GM23338 (cell line): ENCODE measurements around the gene TOMM70. TPM values are rescaled to one million over a fixed set of nuclear protein-coding genes. Genes with fewer than 3 reads are reported as not detected.
"Not testable (repeated sequence)": the region's sequence is repeated elsewhere in the genome, so short reads cannot be mapped to it uniquely, and the experiment has no call there.

ENCODE experiments used
- ATAC-seq: fragments of 200-7000 bp; cut with Tn5 transposase; 3 replicates; pipeline ENCODE4 v1.9.1; 2020
- DNase-seq: peaks from one replicate; pipeline ENCODE4 v3.0.0-alpha.2; 2015; ENCODE audit warnings: low spot score
- H2AFZ ChIP-seq: fragments of 200-600 bp; sonication (generic); 2 replicates; pipeline ENCODE4 v1.8.0; 2016; ENCODE audit warnings: antibody characterized with exemption, mild to moderate bottlenecking, moderate library complexity
- H3F3A ChIP-seq: fragments of 200-600 bp; sonication (generic); replicated peaks from 2 replicates; pipeline ENCODE4 v1.8.0; 2017; ENCODE audit warnings: antibody characterized with exemption, mixed run types, low read depth
- H3K27ac ChIP-seq: fragments of 200-600 bp; sonication (generic); 2 replicates; pipeline ENCODE4 v1.6.1; 2016; ENCODE audit warnings: low read depth
- H3K27me3 ChIP-seq: fragments of 200-600 bp; sonication (generic); 2 replicates; pipeline ENCODE4 v1.8.0; 2016; ENCODE audit warnings: mild to moderate bottlenecking, mixed run types, moderate library complexity; ENCODE audit not compliant: insufficient read depth
- H3K36me3 ChIP-seq: fragments of 200-600 bp; sonication (generic); 2 replicates; pipeline ENCODE4 v1.8.0; 2016; ENCODE audit warnings: mild to moderate bottlenecking; ENCODE audit not compliant: insufficient read depth
- H3K4me1 ChIP-seq: fragments of 200-600 bp; sonication (generic); 2 replicates; pipeline ENCODE4 v1.8.0; 2016; ENCODE audit warnings: mild to moderate bottlenecking, moderate library complexity; ENCODE audit not compliant: insufficient read depth
- H3K4me2 ChIP-seq: fragments of 200-600 bp; sonication (generic); 2 replicates; pipeline ENCODE4 v1.7.1; 2017; ENCODE audit warnings: mixed run types
- H3K4me3 ChIP-seq: fragments of 200-600 bp; sonication (generic); 2 replicates; pipeline ENCODE4 v1.6.1; 2016; ENCODE audit warnings: mixed run types
- H3K79me2 ChIP-seq: fragments of 200-600 bp; sonication (generic); replicated peaks from 2 replicates; pipeline ENCODE4 v1.8.0; 2017; ENCODE audit warnings: mild to moderate bottlenecking; ENCODE audit not compliant: insufficient read depth
- H3K9me2 ChIP-seq: fragments of 200-600 bp; sonication (generic); 2 replicates; pipeline ENCODE4 v1.8.0; 2017; ENCODE audit not compliant: insufficient read depth
- H4K20me1 ChIP-seq: fragments of 200-600 bp; sonication (generic); replicated peaks from 2 replicates; pipeline ENCODE4 v1.8.0; 2017; ENCODE audit warnings: mild to moderate bottlenecking; ENCODE audit not compliant: insufficient read depth
- H3K27ac Mint-ChIP-seq: 2 replicates; pipeline ENCODE4 v1.8.0; 2020; ENCODE audit warnings: inconsistent platforms, mild to moderate bottlenecking, moderate library complexity, mixed read lengths
- H3K27me3 Mint-ChIP-seq: 3 replicates; pipeline ENCODE4 v1.8.0; 2022; ENCODE audit warnings: low read depth, mild to moderate bottlenecking, moderate library complexity, mixed read lengths, inconsistent platforms; ENCODE audit not compliant: insufficient read depth, poor library complexity
- H3K36me3 Mint-ChIP-seq: 3 replicates; pipeline ENCODE4 v1.8.0; 2021; ENCODE audit warnings: low read depth, mild to moderate bottlenecking, inconsistent platforms, moderate library complexity, mixed read lengths
- H3K4me1 Mint-ChIP-seq: 3 replicates; pipeline ENCODE4 v1.8.0; 2020; ENCODE audit warnings: mild to moderate bottlenecking, inconsistent platforms, mixed read lengths
- H3K4me3 Mint-ChIP-seq: 3 replicates; pipeline ENCODE4 v1.8.0; 2021; ENCODE audit warnings: moderate library complexity, mild to moderate bottlenecking, inconsistent platforms, mixed read lengths
- H3K9me3 Mint-ChIP-seq: 3 replicates; pipeline ENCODE4 v1.8.0; 2020; ENCODE audit warnings: moderate library complexity, mild to moderate bottlenecking, inconsistent platforms, mixed read lengths
- CREB1 ChIP-seq: fragments of 250-450 bp; sonication (Bioruptor Pico); IDR thresholded peaks from 2 replicates; pipeline ENCODE4 v1.5.0; 2020; ENCODE audit warnings: low read depth, mild to moderate bottlenecking, moderate library complexity
- CTCF ChIP-seq, 2 experiments: fragments of 200-600 bp in 1 of 2; sonication (generic) in 1 of 2; conservative IDR thresholded peaks; 2 replicates each; pipeline versions ENCODE4 v1.5.1 to v1.6.1; 2016 to 2017; ENCODE audit warnings: antibody characterized with exemption in 2 of 2, low read depth in 2 of 2, mild to moderate bottlenecking in 2 of 2, moderate library complexity in 1 of 2
- ETS1 ChIP-seq: IDR thresholded peaks from 2 replicates; pipeline ENCODE4 v1.6.1; 2016; ENCODE audit warnings: antibody characterized with exemption
- EZH2 ChIP-seq: fragments of 200-600 bp; sonication (generic); IDR thresholded peaks from one replicate; pipeline ENCODE4 v1.8.0; 2017; ENCODE audit warnings: antibody characterized with exemption, mild to moderate bottlenecking, low read depth; ENCODE audit not compliant: unreplicated experiment
- EZH2phosphoT487 ChIP-seq: fragments of 200-600 bp; sonication (generic); IDR thresholded peaks from one replicate; pipeline ENCODE4 v1.8.1; 2018; ENCODE audit warnings: antibody characterized with exemption; ENCODE audit not compliant: unreplicated experiment
- JUNB ChIP-seq: IDR thresholded peaks from one replicate; pipeline ENCODE4 v1.6.1; 2016; ENCODE audit warnings: antibody characterized with exemption; ENCODE audit not compliant: unreplicated experiment
- NANOG ChIP-seq: IDR thresholded peaks from 2 replicates; pipeline ENCODE4 v1.6.1; 2016; ENCODE audit warnings: antibody characterized with exemption, borderline replicate concordance
- POLR2AphosphoS5 ChIP-seq: IDR thresholded peaks from 2 replicates; pipeline ENCODE4 v1.6.1; 2016; ENCODE audit warnings: antibody characterized with exemption, low read depth
- REST ChIP-seq: IDR thresholded peaks from one replicate; pipeline ENCODE4 v1.6.1; 2018; ENCODE audit warnings: antibody characterized with exemption; ENCODE audit not compliant: unreplicated experiment
- STAT1 ChIP-seq: IDR thresholded peaks from one replicate; pipeline ENCODE4 v1.6.1; 2016; ENCODE audit warnings: antibody characterized with exemption; ENCODE audit not compliant: unreplicated experiment
- ZNF114 ChIP-seq: fragments of 250-450 bp; sonication (Bioruptor Pico); IDR thresholded peaks from 2 replicates; pipeline ENCODE4 v1.5.0; 2020; ENCODE audit warnings: mild to moderate bottlenecking, moderate library complexity
- ZNF331 ChIP-seq: fragments of 250-450 bp; sonication (Bioruptor Pico); IDR thresholded peaks from 2 replicates; pipeline ENCODE4 v1.5.0; 2020; ENCODE audit warnings: low read depth, mild to moderate bottlenecking, moderate library complexity
- polyA plus RNA-seq: library from polyadenylated mRNA; unstranded; fragments of >200 nt; fragmentation: Nextera tagmentation; extraction: Ambion mirVana; gene quantifications from 2 replicates; pipeline ENCODE4 v1.2.1, GENCODE V29; 2016
- total RNA-seq: library from RNA; depleted of rRNA; stranded (reverse); fragments of >200 nt; shearing (Covaris generic); gene quantifications from 2 replicates; pipeline ENCODE4 v1.2.3, GENCODE V29; 2014

The TOMM70 gene
- total and polyA plus RNA-seq, 2 experiments from 2014 or later = 29.5 to 66.8 TPM

- no peak for TF ChIP-seq REST
- no peak for TF ChIP-seq CREB1 (CRISPR knock-in tag)
- no peak for TF ChIP-seq ZNF114
- TF ChIP-seq NANOG = no peak
- no peak for TF ChIP-seq JUNB
- TF ChIP-seq EZH2 = no peak
These were observed 47.2 kb upstream of the TOMM70 start (continued) for GRCh38 chr3:100448079-100448478.

GRCh38 chr3:100447067-100447466 is 46.2 kb upstream of the TOMM70 start:
- Mint-ChIP-seq H3K9me3 (peaks cover 63% of the 10 kb centered on the region), H3K36me3 (peaks cover 63% of the 10 kb centered on the region), H3K4me1 (peaks cover 11% of the 10 kb centered on the region; the same call in 2 of the 3 replicates)
- not testable (repeated sequence) for H3K27ac ChIP-seq, ATAC-seq, H3K79me2 ChIP-seq, H3K27me3 Mint-ChIP-seq, DNase-seq, H3K27me3 ChIP-seq, H3K4me3 ChIP-seq, H3K4me2 ChIP-seq, H3K4me3 Mint-ChIP-seq, H3K27ac Mint-ChIP-seq, H3F3A ChIP-seq, H4K20me1 ChIP-seq, H3K9me2 ChIP-seq, H3K4me1 ChIP-seq, H2AFZ ChIP-seq
- peaks cover 21% of the 10 kb centered on the region; the same call in 1 of the 2 replicates for H3K36me3 ChIP-seq

GRCh38 chr3:100443690-100444089 is 42.8 kb upstream of the TOMM70 start:
- H3K27me3 ChIP-seq = no peaks in the 10 kb centered on the region
- peaks cover 21% of the 10 kb centered on the region; the same call in 1 of the 2 replicates for H3K36me3 ChIP-seq
- H3K79me2 ChIP-seq = no peaks in the 10 kb centered on the region
- no peaks in the 10 kb centered on the region for H3F3A ChIP-seq
- H3K4me3 Mint-ChIP-seq = no peak overlapping the region
- no peak overlapping the region for H3K4me3 ChIP-seq
- peaks cover 64% of the 10 kb centered on the region for H3K36me3 Mint-ChIP-seq
- no peak overlapping the region for H3K4me2 ChIP-seq
- no peak for ATAC-seq
- H3K27ac Mint-ChIP-seq = no peak overlapping the region
- no peaks in the 10 kb centered on the region for H3K9me2 ChIP-seq
- H4K20me1 ChIP-seq = no peaks in the 10 kb centered on the region
- H3K27ac ChIP-seq = no peak overlapping the region
- no peak for DNase-seq
- no peaks in the 10 kb centered on the region for H3K27me3 Mint-ChIP-seq
- H3K4me1 ChIP-seq = 0 out of 2 replicates have a peak, but pooled peaks cover 4% of the 10 kb centered on the region
- H3K9me3 Mint-ChIP-seq = peaks cover 69% of the 10 kb centered on the region
- no peaks in the 10 kb centered on the region for H3K4me1 Mint-ChIP-seq
- H2AFZ ChIP-seq = no peak overlapping the region
- TF ChIP-seq CREB1 (CRISPR knock-in tag) (no peak), EZH2phosphoT487 (no peak), CTCF (conservative IDR thresholded peaks at IDR 0.05; ENCODE audit: low read depth in 2 of 2) (no peak), ZNF114 (no peak), STAT1 (no peak), JUNB (no peak), POLR2AphosphoS5 (no peak), REST (no peak), NANOG (no peak), ETS1 (no peak), ZNF331 (CRISPR knock-in tag) (no peak)
